Measurements from ENCODE around the gene CDY2A.
"Not testable (repeated sequence)": the region's sequence is repeated elsewhere in the genome, so short reads cannot be mapped to it uniquely, and the experiment has no call there.

CDY2A gene, protein sequence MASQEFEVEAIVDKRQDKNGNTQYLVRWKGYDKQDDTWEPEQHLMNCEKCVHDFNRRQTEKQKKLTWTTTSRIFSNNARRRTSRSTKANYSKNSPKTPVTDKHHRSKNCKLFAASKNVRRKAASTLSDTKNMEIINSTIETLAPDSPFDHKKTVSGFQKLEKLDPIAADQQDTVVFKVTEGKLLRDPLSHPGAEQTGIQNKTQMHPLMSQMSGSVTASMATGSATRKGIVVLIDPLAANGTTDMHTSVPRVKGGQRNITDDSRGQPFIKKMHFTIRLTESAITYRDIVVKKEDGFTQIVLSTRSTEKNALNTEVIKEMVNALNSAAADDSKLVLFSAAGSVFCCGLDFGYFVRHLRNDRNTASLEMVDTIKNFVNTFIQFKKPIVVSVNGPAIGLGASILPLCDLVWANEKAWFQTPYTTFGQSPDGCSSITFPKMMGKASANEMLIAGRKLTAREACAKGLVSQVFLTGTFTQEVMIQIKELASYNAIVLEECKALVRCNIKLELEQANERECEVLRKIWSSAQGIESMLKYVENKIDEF
- total RNA-seq = 0 reads per million in 3 donors

DNA sequence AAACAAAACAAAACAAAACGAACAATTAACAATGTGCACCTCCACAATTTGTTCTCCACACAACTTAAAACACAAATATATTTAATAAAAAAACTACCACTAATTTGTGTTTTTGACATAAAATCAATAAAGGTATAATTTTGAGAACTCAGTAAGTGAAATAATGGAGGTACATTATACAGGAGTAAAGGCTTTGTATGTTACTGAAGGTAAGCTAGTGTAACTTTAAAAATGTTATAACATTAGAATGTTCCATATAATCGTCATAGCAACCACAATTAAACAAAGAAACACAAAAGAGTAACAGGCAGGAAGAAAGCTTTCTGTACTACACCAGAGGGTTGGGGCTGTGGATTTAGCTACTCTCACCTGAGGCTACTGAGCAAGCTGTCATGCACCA lies at the start of gene CDY2A:
Gene CDY2A (plus strand): TSS at position 301 of the 400 bp plus-strand sequence. CDS start 328 bp downstream, outside the sequence.
- not testable (repeated sequence) for H3K4me3 ChIP-seq (ENCODE audit: insufficient read depth, low read depth, low read length, poor library complexity, severe bottlenecking); DNase-seq; H3K27me3 ChIP-seq (replicated peaks; ENCODE audit: control insufficient read depth, insufficient read depth, low read length, poor library complexity, severe bottlenecking); H3K36me3 ChIP-seq (ENCODE audit: control insufficient read depth, insufficient read depth, low read length); H3K27ac ChIP-seq (ENCODE audit: insufficient read depth, low read length, poor library complexity, severe bottlenecking); H3K4me1 ChIP-seq (ENCODE audit: control insufficient read depth, insufficient read depth, low read length, poor library complexity, severe bottlenecking); H3K9me3 ChIP-seq (ENCODE audit: control insufficient read depth, low read length)

DNA sequence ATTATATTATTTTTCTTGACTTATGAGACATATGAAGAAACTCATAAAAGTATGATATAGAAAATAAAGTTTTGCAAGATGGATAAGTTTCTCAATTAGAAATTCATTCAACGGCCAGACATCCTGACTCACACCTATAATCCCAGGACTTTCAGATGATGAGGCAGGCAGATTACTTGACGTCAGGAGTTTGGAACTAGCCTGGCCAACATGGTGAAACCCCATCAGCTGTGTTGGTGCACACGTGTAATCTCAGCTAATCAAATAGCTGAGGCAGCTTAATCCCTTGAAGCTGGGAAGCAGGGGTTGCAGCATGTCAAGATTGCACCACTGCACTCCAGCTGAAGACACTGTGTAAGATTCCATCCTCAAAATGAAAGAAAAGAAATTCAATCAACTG lies 28.0 kb upstream of the CDY2A start:
- not testable (repeated sequence) for H3K4me1 ChIP-seq (ENCODE audit: control insufficient read depth, insufficient read depth, low read length, poor library complexity, severe bottlenecking); H3K36me3 ChIP-seq (ENCODE audit: control insufficient read depth, insufficient read depth, low read length); DNase-seq; H3K27me3 ChIP-seq (replicated peaks; ENCODE audit: control insufficient read depth, insufficient read depth, low read length, poor library complexity, severe bottlenecking); H3K27ac ChIP-seq (ENCODE audit: insufficient read depth, low read length, poor library complexity, severe bottlenecking); H3K4me3 ChIP-seq (ENCODE audit: insufficient read depth, low read depth, low read length, poor library complexity, severe bottlenecking); H3K9me3 ChIP-seq (ENCODE audit: control insufficient read depth, low read length)

DNA sequence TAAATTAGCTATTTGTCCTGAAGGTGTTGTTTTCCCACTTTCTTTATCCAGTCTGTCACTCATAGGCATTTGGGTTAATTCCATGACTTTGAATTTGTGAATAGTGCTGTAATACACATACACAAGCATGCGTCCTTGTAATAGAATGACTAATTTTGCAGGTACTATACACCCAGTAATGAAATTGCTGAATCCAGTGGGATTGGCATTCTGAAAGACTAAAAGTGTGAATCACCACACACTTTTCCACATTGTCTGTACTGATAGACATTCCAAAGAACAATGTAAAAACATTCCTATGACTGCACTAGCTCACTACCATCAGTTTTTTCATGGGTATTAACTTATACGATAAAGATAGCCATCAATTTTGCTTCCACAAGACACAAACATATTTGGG lies 27.3 kb upstream of the CDY2A start:
- not testable (repeated sequence) for H3K9me3 ChIP-seq (ENCODE audit: control insufficient read depth, low read length); DNase-seq; H3K27me3 ChIP-seq (replicated peaks; ENCODE audit: control insufficient read depth, insufficient read depth, low read length, poor library complexity, severe bottlenecking); H3K27ac ChIP-seq (ENCODE audit: insufficient read depth, low read length, poor library complexity, severe bottlenecking); H3K4me1 ChIP-seq (ENCODE audit: control insufficient read depth, insufficient read depth, low read length, poor library complexity, severe bottlenecking); H3K36me3 ChIP-seq (ENCODE audit: control insufficient read depth, insufficient read depth, low read length); H3K4me3 ChIP-seq (ENCODE audit: insufficient read depth, low read depth, low read length, poor library complexity, severe bottlenecking)

DNA sequence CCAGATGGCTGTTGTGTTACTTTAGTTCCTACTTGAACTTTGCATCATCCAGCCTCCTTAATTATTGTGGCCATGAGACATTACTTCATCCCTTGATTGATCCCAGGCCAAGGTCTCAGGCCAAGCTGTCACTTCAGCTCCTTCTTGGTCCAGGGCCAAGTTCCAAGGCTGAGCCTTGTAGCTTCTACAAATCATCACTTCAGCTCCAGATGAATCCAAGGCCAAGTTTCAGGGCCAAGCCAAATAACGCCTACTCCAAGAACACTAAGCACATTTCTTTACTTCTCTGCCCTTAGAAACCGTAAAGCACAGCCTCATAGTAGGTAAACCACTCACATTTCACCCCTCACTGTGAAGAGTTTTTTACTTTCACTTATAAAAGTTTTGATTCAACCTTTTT lies 1.7 kb upstream of the CDY2A start:
- DNase-seq; H3K27me3 ChIP-seq (replicated peaks; ENCODE audit: control insufficient read depth, insufficient read depth, low read length, poor library complexity, severe bottlenecking); H3K4me1 ChIP-seq (ENCODE audit: control insufficient read depth, insufficient read depth, low read length, poor library complexity, severe bottlenecking); H3K4me3 ChIP-seq (ENCODE audit: insufficient read depth, low read depth, low read length, poor library complexity, severe bottlenecking); H3K36me3 ChIP-seq (ENCODE audit: control insufficient read depth, insufficient read depth, low read length); H3K9me3 ChIP-seq (ENCODE audit: control insufficient read depth, low read length); H3K27ac ChIP-seq (ENCODE audit: insufficient read depth, low read length, poor library complexity, severe bottlenecking): not testable (repeated sequence)

DNA sequence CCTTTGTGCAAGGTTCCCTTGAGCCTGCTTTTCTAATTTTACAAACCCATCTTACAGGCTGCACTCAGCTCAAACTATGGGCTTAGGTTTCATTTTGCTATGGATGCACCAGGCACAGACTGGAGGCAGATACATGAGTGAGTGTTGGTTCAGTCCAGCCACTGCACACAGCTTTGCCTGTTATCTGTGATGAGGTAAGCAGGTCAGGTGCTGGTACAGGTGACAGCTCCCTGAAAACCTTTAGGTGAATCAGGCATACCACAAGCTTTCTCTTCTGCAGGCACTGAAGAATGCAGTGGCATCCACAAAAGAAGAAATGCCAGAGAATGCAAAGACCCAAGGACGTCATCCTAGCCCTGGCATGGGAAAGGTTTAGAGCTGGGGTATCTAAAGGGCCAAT lies 3.3 kb downstream of the CDY2A start:
- not testable (repeated sequence) for H3K4me3 ChIP-seq (ENCODE audit: insufficient read depth, low read depth, low read length, poor library complexity, severe bottlenecking); H3K9me3 ChIP-seq (ENCODE audit: control insufficient read depth, low read length); H3K4me1 ChIP-seq (ENCODE audit: control insufficient read depth, insufficient read depth, low read length, poor library complexity, severe bottlenecking); H3K36me3 ChIP-seq (ENCODE audit: control insufficient read depth, insufficient read depth, low read length); H3K27me3 ChIP-seq (replicated peaks; ENCODE audit: control insufficient read depth, insufficient read depth, low read length, poor library complexity, severe bottlenecking); H3K27ac ChIP-seq (ENCODE audit: insufficient read depth, low read length, poor library complexity, severe bottlenecking); DNase-seq

DNA sequence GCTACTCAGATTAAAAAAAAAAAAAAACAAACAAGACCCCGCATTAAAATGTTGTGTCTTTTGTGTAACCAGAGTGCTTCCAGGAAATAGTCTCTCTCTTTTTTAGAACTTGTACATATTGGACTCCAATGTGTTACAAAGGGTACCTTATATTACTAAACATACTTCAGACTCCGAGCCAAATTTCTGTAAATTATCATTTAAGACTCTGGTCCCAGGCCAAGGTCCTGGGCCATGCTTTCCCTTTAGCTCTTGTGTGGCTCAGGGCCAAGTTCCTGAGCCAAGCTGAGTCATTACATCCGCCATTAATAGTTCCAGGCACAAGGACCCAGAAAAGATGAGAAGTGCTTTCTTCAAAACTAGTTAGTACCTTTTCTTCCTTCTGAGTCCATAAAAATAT lies 4.6 kb downstream of the CDY2A start:
- not testable (repeated sequence) for H3K36me3 ChIP-seq (ENCODE audit: control insufficient read depth, insufficient read depth, low read length); H3K4me1 ChIP-seq (ENCODE audit: control insufficient read depth, insufficient read depth, low read length, poor library complexity, severe bottlenecking); H3K27ac ChIP-seq (ENCODE audit: insufficient read depth, low read length, poor library complexity, severe bottlenecking)

DNA sequence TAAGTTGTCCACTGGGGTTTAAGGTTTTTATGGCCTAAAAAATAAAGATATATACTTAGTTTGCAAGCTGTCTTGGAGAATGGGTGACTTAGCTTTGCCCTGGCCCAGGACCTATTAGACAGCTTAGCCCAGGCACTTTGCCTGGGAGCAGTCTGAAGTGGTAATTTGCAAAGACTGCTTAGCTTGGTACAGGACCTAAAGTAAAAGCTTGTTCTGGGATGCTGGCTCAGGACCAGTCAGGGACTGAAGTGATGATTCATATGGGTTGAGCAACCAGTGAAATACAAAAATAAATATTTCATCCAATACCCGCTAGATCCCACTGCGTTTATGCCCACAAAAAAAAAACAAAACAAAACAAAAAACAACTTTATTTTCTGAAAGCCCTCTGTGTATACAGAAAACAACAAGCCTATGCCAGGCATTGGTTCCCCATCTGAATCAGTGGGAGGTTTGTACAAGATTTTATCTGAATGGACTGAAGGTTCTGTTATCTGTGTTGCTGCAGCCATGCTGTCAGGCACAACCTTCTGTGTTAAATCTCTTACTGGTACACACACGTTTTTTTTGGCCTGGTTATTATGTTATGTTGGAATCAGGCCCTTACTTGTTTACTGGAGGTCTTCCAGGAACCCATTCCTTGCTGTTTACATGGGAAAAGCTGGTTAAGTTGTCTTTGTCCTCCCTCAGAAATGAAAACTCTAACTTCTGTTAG lies 8.7 kb downstream of the CDY2A start:
- H3K9me3 ChIP-seq (ENCODE audit: control insufficient read depth, low read length); H3K4me3 ChIP-seq (ENCODE audit: insufficient read depth, low read depth, low read length, poor library complexity, severe bottlenecking); DNase-seq; H3K4me1 ChIP-seq (ENCODE audit: control insufficient read depth, insufficient read depth, low read length, poor library complexity, severe bottlenecking); H3K27me3 ChIP-seq (replicated peaks; ENCODE audit: control insufficient read depth, insufficient read depth, low read length, poor library complexity, severe bottlenecking); H3K36me3 ChIP-seq (ENCODE audit: control insufficient read depth, insufficient read depth, low read length); H3K27ac ChIP-seq (ENCODE audit: insufficient read depth, low read length, poor library complexity, severe bottlenecking): not testable (repeated sequence)

More for the DNA sequence above, 4.6 kb downstream of the CDY2A start:
- H3K4me3 ChIP-seq (ENCODE audit: insufficient read depth, low read depth, low read length, poor library complexity, severe bottlenecking); DNase-seq; H3K9me3 ChIP-seq (ENCODE audit: control insufficient read depth, low read length); H3K27me3 ChIP-seq (replicated peaks; ENCODE audit: control insufficient read depth, insufficient read depth, low read length, poor library complexity, severe bottlenecking): not testable (repeated sequence)

DNA sequence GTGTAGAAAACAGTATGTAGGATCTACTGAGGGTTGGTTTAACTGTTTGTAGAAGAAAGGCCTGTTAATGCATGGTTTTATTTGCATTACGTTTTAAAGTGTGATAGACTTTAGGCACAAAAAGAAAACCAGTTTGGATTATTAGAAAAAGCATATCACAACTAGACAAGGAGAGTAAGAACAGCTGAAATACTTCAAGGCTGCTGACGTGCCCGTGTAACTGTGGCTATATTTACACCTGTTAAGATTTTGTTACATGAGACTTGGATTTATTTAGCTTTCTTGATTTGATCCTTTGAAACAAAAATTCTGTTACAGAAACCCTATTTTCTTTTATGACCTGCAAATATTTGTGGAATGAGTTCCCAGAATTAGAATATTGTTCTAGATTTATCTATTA lies 9.3 kb downstream of the CDY2A start:
- H3K27ac ChIP-seq (ENCODE audit: insufficient read depth, low read length, poor library complexity, severe bottlenecking); DNase-seq; H3K27me3 ChIP-seq (replicated peaks; ENCODE audit: control insufficient read depth, insufficient read depth, low read length, poor library complexity, severe bottlenecking); H3K9me3 ChIP-seq (ENCODE audit: control insufficient read depth, low read length); H3K4me3 ChIP-seq (ENCODE audit: insufficient read depth, low read depth, low read length, poor library complexity, severe bottlenecking); H3K36me3 ChIP-seq (ENCODE audit: control insufficient read depth, insufficient read depth, low read length); H3K4me1 ChIP-seq (ENCODE audit: control insufficient read depth, insufficient read depth, low read length, poor library complexity, severe bottlenecking): not testable (repeated sequence)

DNA sequence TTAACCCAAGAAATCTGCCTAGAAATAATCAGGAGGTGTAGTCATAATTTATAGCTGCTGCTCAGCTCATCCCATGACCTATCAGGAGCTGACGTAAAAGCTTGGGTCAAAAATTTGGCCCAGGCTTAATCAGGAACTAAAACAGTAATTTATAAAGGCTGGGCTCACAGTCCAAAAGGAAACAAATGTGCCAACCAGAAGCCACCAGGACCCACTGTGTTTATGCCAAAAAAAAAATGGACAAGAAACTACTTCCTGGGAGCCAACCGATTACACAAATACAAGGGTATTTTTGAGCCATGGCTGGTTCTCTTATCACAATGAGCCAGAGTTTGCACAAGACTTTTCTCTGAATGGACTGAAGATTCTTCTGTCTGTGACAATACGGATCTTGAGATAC lies 19.4 kb downstream of the CDY2A start:
- H3K27ac ChIP-seq (ENCODE audit: insufficient read depth, low read length, poor library complexity, severe bottlenecking) = not testable (repeated sequence)

More for the DNA sequence above, 19.4 kb downstream of the CDY2A start:
- H3K27me3 ChIP-seq (replicated peaks; ENCODE audit: control insufficient read depth, insufficient read depth, low read length, poor library complexity, severe bottlenecking); DNase-seq; H3K4me1 ChIP-seq (ENCODE audit: control insufficient read depth, insufficient read depth, low read length, poor library complexity, severe bottlenecking); H3K36me3 ChIP-seq (ENCODE audit: control insufficient read depth, insufficient read depth, low read length); H3K9me3 ChIP-seq (ENCODE audit: control insufficient read depth, low read length); H3K4me3 ChIP-seq (ENCODE audit: insufficient read depth, low read depth, low read length, poor library complexity, severe bottlenecking): not testable (repeated sequence)

All from effector memory CD4-positive, alpha-beta T cell (primary cell).